ENCODE data around the gene NDUFA13. TPM values are rescaled to one million over a fixed set of nuclear protein-coding genes. Genes with fewer than 3 reads are reported as not detected.

NDUFA13 gene
- total RNA-seq, 8 experiments from 2014 or later = 323 to 522 (median 409) TPM

DNA sequence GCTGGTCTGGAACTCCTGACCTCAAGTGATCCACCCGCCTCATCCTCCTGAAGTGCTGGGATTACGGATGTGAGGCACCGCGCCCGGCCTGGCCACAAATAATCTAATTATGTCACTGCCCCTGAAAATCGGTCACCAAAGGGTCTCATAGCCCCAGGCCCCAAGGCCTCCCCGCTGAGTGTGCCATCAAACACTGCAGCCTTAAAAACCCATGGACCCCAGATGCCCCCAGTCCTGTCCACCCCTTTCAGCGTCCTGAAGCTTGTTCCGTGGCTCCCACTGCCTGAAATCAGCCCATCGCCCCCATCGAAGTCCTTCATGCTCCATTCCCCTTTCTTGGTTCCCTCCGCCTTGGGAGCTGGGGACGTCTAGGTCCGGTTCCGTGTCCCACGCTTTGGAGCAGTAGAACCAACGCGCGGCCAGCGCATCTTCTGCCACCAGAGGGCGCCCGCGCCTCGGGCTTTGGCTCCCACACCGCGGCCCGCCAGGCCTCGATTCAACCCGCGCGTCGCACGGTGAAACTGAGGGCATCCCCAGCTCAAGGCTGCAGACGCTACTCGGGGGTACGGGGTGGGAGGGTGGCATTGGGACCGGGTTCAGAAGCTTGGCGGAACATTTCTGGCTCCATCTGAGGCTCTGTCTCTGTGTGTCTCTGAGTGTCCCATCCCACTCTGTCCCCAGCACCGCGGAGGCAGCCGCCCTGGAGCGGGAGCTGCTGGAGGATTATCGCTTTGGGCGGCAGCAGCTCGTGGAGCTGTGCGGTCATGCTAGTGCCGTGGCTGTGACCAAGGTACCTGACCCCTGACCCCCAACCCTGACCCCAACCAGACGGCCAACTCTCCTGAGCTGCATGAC is 16.2 kb downstream of the NDUFA13 start:
- Histone ChIP-seq H3K4me3 (no peak overlapping the region), H3K4me1 (replicated peaks in 1 of 2) (peaks cover 7 to 19% of the 10 kb centered on the region in 2 donors), H3K27ac (no peak overlapping the region)
- WGBS, 10 experiments = 0 to 100% (median 59%) methylated on average over 1 to 9 of the region's 48 CpGs; no CpG with 5 or more reads in 6 of the 10 experiments
- in situ Hi-C loops (cut with MboI; ENCODE audit: low pct_unique_long_range_greater_than_20kb in 2 of 9, low sequenced_read_pairs in 9 of 9, unreplicated experiment in 9 of 9) = loop anchor here in 8 of 9 experiments (10.0 to 25.0 kb wide), 2 partner anchors 105 to 113 kb away; partner anchors contain the start of genes GMIP (in 8 of the 8) and LPAR2 (in 3 of the 8)
- peak; percentile 69 to 85 (median 75) for ATAC-seq (replicated peaks in 6 of 8)

- H3K4me1 ChIP-seq (replicated peaks in 1 of 2) = peaks cover 5 to 17% of the 10 kb centered on the region in 2 donors
- ATAC-seq (replicated peaks in 6 of 8) = no peak
- H3K4me3 ChIP-seq = no peak overlapping the region
- H3K27ac ChIP-seq = no peak overlapping the region
- 70 to 100% (median 92%) methylated on average over 1 to 4 of the region's 14 CpGs; no CpG with 5 or more reads in 5 of the 10 experiments for WGBS, 10 experiments
- in situ Hi-C loops (cut with MboI; ENCODE audit: low pct_unique_long_range_greater_than_20kb in 2 of 9, low sequenced_read_pairs in 9 of 9, unreplicated experiment in 9 of 9) = loop anchor here in 8 of 9 experiments (10.0 to 25.0 kb wide), 2 partner anchors 104 to 112 kb away; partner anchors contain the start of genes GMIP (in 8 of the 8) and LPAR2 (in 3 of the 8)
Measured at GRCh38 chr19:19532806-19533701, 17.0 kb downstream of the NDUFA13 start.

GRCh38 chr19:19533841-19534240 is 17.8 kb downstream of the NDUFA13 start:
- ATAC-seq (replicated peaks in 6 of 8) = no peak
- H3K27ac ChIP-seq = no peak overlapping the region
- in situ Hi-C loops (cut with MboI; ENCODE audit: low pct_unique_long_range_greater_than_20kb in 2 of 9, low sequenced_read_pairs in 9 of 9, unreplicated experiment in 9 of 9) = loop anchor here in 8 of 9 experiments (10.0 to 25.0 kb wide), 2 partner anchors 103 to 111 kb away; partner anchors contain the start of genes GMIP (in 8 of the 8) and LPAR2 (in 3 of the 8)
- H3K4me1 ChIP-seq (replicated peaks in 1 of 2) = peaks cover 3 to 15% of the 10 kb centered on the region in 2 donors
- no peak overlapping the region for H3K4me3 ChIP-seq
- 50 to 100% (median 88%) methylated on average over 1 to 4 of the region's 6 CpGs; no CpG with 5 or more reads in 5 of the 10 experiments for WGBS, 10 experiments

GRCh38 chr19:19534556-19535265 is 18.7 kb downstream of the NDUFA13 start:
- H3K27ac ChIP-seq = no peak overlapping the region
- H3K4me1 ChIP-seq (replicated peaks in 1 of 2) = peaks cover 2 to 11% of the 10 kb centered on the region in 2 donors
- in situ Hi-C loops (cut with MboI; ENCODE audit: low pct_unique_long_range_greater_than_20kb in 2 of 9, low sequenced_read_pairs in 9 of 9, unreplicated experiment in 9 of 9) = loop anchor here in 8 of 9 experiments (10.0 to 25.0 kb wide), 2 partner anchors 103 to 110 kb away; partner anchors contain the start of genes GMIP (in 8 of the 8) and LPAR2 (in 3 of the 8)
- ATAC-seq (replicated peaks in 6 of 8) = no peak
- WGBS, 10 experiments = 63 to 93% (median 87%) methylated on average over 1 to 8 of the region's 27 CpGs; no CpG with 5 or more reads in 3 of the 10 experiments
- H3K4me3 ChIP-seq = no peak overlapping the region

- ATAC-seq (replicated peaks in 6 of 8) = no peak
- H3K4me1 ChIP-seq (replicated peaks in 1 of 2) = peaks cover 2 to 11% of the 10 kb centered on the region in 2 donors
- WGBS, 10 experiments = 80 to 100% (median 95%) methylated on average over 1 to 2 of the region's 34 CpGs; no CpG with 5 or more reads in 6 of the 10 experiments
- H3K27ac ChIP-seq = no peak overlapping the region
- in situ Hi-C loops (cut with MboI; ENCODE audit: low pct_unique_long_range_greater_than_20kb in 2 of 9, low sequenced_read_pairs in 9 of 9, unreplicated experiment in 9 of 9) = loop anchor here in 8 of 9 experiments (10.0 to 25.0 kb wide), 2 partner anchors 102 to 109 kb away; partner anchors contain the start of genes GMIP (in 8 of the 8) and LPAR2 (in 3 of the 8)
- H3K4me3 ChIP-seq = no peak overlapping the region
Measured at GRCh38 chr19:19535311-19536191, 19.5 kb downstream of the NDUFA13 start.

DNA sequence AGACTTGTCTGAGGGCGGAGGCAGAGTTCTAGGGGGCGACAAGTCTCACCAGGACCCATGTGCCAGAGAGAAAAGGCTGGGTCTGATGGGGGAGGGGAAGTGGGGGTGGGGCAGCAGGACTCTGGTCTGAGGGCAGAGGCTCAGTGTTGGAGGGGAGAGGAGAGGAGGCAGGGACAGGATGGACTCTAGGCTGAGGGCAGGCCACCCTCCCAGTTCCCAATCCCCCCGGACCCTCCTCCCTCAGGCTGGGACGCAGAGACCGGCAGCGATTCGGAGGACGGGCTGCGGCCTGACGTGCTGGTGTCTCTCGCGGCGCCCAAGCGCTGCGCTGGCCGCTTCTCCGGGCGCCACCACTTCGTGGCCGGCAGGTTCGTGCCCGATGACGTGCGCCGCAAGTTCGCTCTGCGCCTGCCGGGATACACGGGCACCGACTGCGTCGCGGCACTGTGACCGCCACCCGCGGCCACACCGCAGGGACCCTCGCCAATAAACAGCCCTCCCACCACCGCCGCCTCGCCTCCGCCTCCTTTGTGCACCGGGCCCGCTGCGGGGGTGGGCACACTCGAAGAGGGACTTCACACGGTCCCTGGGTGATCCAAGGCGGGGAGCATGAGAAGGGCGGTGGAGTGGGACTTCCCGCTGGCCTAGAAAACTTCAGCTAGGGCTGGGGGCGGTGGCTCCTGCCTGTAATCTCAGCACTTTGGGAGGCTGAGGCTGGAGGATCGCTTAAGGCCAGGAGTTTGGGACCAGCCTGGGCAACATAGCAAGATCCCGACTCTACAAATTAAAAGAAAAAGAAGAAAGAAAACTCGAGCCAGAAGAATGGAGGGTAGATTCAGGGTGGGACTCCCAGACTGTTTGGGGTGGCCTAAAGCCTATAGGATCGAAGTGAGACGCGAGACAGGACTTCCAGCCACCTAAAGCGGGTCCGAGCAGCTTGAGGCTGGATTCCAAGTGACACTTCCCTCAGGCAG is 21.3 kb downstream of the NDUFA13 start:
- Histone ChIP-seq H3K4me1 (replicated peaks in 1 of 2) (peaks cover 1 to 16% of the 10 kb centered on the region in 2 donors), H3K27ac (no peak overlapping the region), H3K4me3 (peak overlapping the region in 2 of 5 donors; percentile 38 to 40)
- 10 to 100% (median 56%) methylated on average over 1 to 11 of the region's 59 CpGs; no CpG with 5 or more reads in 4 of the 10 experiments for WGBS, 10 experiments
- ATAC-seq (replicated peaks in 6 of 8) = no peak
- in situ Hi-C loops (cut with MboI; ENCODE audit: low pct_unique_long_range_greater_than_20kb in 2 of 9, low sequenced_read_pairs in 9 of 9, unreplicated experiment in 9 of 9) = loop anchor here in 8 of 9 experiments (10.0 to 25.0 kb wide), 2 partner anchors 100 to 107 kb away; partner anchors contain the start of genes GMIP (in 8 of the 8) and LPAR2 (in 3 of the 8)

DNA sequence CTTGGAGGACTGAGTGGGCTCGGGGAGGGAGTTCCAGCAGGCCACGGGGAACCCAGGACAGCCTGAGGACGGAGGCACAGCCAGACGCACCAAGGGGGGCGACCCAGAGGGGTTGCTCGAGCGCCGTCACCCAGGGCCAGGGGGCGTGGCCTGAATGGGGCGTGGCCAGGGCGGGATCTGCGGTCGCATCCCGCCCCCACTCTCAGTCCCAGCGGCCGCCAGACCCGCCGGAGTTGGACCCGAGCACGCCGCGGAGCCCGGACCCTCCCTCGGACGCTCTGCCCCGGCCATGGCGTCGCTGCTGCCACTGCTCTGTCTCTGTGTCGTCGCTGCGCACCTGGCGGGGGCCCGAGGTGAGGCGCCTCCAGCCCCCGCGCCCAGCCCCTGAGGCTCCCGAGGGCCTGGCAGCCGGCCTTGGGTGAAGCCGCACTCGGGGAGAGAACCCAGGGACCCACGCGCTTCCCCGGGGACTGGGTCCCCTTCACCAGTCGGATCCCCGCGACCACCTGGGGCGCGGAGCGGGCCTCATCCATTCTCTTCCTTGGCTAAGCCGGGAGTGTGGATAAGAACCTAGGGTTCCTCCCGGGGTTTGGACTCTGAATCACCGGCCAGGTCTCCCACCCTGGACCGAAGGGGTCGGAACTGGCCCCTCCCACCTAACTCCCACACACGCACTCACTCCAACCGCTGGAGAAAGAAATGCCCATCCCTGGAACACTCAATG is 22.2 kb downstream of the NDUFA13 start, which contains the start of gene CILP2:
CILP2 (plus strand) TSS at position 205 of the 724 bp plus-strand sequence; CDS start at position 290, 85 bp downstream.
- in situ Hi-C loops (cut with MboI; ENCODE audit: low pct_unique_long_range_greater_than_20kb in 2 of 9, low sequenced_read_pairs in 9 of 9, unreplicated experiment in 9 of 9) = loop anchor here in 8 of 9 experiments (10.0 to 25.0 kb wide), 2 partner anchors 99 to 107 kb away; partner anchors contain the start of genes GMIP (in 8 of the 8) and LPAR2 (in 3 of the 8)
- Histone ChIP-seq H3K4me3 (peak within 1 kb of the TSS; percentile 13 to 40 (median 36)), H3K4me1 (replicated peaks in 1 of 2) (peaks cover 0 to 14% of the 10 kb centered on the region in 2 donors), H3K27ac (no peak within 1 kb of the TSS)
- ATAC-seq (replicated peaks in 6 of 8) = peak; percentile 5 to 85 (median 64)
- WGBS, 10 experiments = 0 to 2% methylated on average over 1 to 12 of the region's 56 CpGs; no CpG with 5 or more reads in 8 of the 10 experiments

DNA sequence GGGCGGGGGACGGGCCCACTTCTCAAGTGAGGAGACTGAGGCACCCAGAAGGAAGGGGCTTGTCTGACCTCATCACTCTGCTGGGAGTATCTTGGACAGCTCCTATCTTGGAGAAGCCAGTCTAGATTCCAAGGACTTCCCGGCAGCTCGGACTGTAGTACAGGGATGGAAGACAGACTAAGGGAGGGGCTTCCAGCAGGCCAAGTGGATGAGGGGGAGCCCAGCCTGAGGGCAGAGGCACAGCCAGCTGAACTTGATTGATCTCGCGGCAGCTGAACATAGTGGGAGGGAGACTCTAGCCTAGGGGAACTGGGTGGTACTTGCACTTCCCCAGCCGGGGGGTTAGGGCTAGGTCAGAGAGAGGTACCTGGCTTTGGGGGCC is 22.8 kb downstream of the NDUFA13 start:
- in situ Hi-C loops (cut with MboI; ENCODE audit: low pct_unique_long_range_greater_than_20kb in 2 of 9, low sequenced_read_pairs in 9 of 9, unreplicated experiment in 9 of 9) = loop anchor here in 8 of 9 experiments (10.0 to 25.0 kb wide), 2 partner anchors 99 to 106 kb away; partner anchors contain the start of genes GMIP (in 8 of the 8) and LPAR2 (in 3 of the 8)
- 10 to 28% methylated on average over 2 to 6 of the region's 7 CpGs; no CpG with 5 or more reads in 8 of the 10 experiments for WGBS, 10 experiments
- Histone ChIP-seq H3K27ac (no peak overlapping the region), H3K4me1 (replicated peaks in 1 of 2) (peaks cover 0 to 14% of the 10 kb centered on the region in 2 donors), H3K4me3 (peak overlapping the region in 3 of 5 donors; percentile 36 to 40 (median 38))
- ATAC-seq (replicated peaks in 6 of 8) = peak in 5 of 8 experiments; percentile 1 to 27 (median 6)

GRCh38 chr19:19539698-19540063 is 23.7 kb downstream of the NDUFA13 start:
- ATAC-seq (replicated peaks in 6 of 8) = no peak
- WGBS, 10 experiments = 40% methylated on average over 1 of the region's 19 CpGs; no CpG with 5 or more reads in 9 of the 10 experiments
- in situ Hi-C loops (cut with MboI; ENCODE audit: low pct_unique_long_range_greater_than_20kb in 2 of 9, low sequenced_read_pairs in 9 of 9, unreplicated experiment in 9 of 9) = loop anchor here in 8 of 9 experiments (10.0 to 25.0 kb wide), 2 partner anchors 98 to 105 kb away; partner anchors contain the start of genes GMIP (in 8 of the 8) and LPAR2 (in 3 of the 8)

More at GRCh38 chr19:19539698-19540063, 23.7 kb downstream of the NDUFA13 start:
- Histone ChIP-seq H3K27ac (no peak overlapping the region), H3K4me3 (no peak overlapping the region), H3K4me1 (replicated peaks in 1 of 2) (peaks cover 0 to 14% of the 10 kb centered on the region in 2 donors)
